A673 (cell line): ENCODE data around the gene GRIK5.

Experiments
- CTCF ChIP-seq: fragments of 300-800, 200-600 bp; sonication (generic); conservative IDR thresholded peaks from 2 replicates; pipeline ENCODE4 v1.5.1; 2017; ENCODE audit warnings: low read depth, mild to moderate bottlenecking, antibody characterized with exemption, low read length, moderate library complexity, mixed read lengths
- EZH2 ChIP-seq: fragments of 200-600 bp; sonication (generic); IDR thresholded peaks from 2 replicates; pipeline ENCODE4 v1.6.1; 2017; ENCODE audit warnings: borderline replicate concordance, low read depth, mild to moderate bottlenecking, mixed read lengths, antibody characterized with exemption, low read length; ENCODE audit not compliant: poor library complexity, severe bottlenecking

GRCh38 chr19:42089191-42089750 is 19.3 kb upstream of the GRIK5 start:
- TF ChIP-seq CTCF, result no peak
- TF ChIP-seq EZH2, result no peak
